Glutamatergic neuron (in vitro differentiated cells): ENCODE results near the gene KIF26B. TPM values are rescaled to one million over a fixed set of nuclear protein-coding genes. Genes with fewer than 3 reads are reported as not detected.

Experiments used
- DNase-seq: peaks from one replicate; pipeline ENCODE4 v3.0.0; 2022
- H3K27ac Mint-ChIP-seq: one replicate; pipeline ENCODE4 v1.8.0; 2020; ENCODE audit warnings: mild to moderate bottlenecking, mixed read lengths, inconsistent platforms; ENCODE audit not compliant: unreplicated experiment
- H3K27me3 Mint-ChIP-seq: one replicate; pipeline ENCODE4 v1.8.0; 2020; ENCODE audit warnings: mild to moderate bottlenecking, moderate library complexity, mixed read lengths, inconsistent platforms; ENCODE audit not compliant: unreplicated experiment
- H3K36me3 Mint-ChIP-seq: one replicate; pipeline ENCODE4 v1.8.0; 2020; ENCODE audit warnings: mild to moderate bottlenecking, mixed read lengths, inconsistent platforms; ENCODE audit not compliant: unreplicated experiment
- H3K4me1 Mint-ChIP-seq: one replicate; pipeline ENCODE4 v1.8.0; 2020; ENCODE audit warnings: mild to moderate bottlenecking, low read depth, mixed read lengths, inconsistent platforms; ENCODE audit not compliant: unreplicated experiment
- H3K4me3 Mint-ChIP-seq: one replicate; pipeline ENCODE4 v1.8.0; 2020; ENCODE audit warnings: mild to moderate bottlenecking, mixed read lengths, inconsistent platforms; ENCODE audit not compliant: unreplicated experiment
- H3K9me3 Mint-ChIP-seq: one replicate; pipeline ENCODE4 v1.8.0; 2020; ENCODE audit warnings: mild to moderate bottlenecking, moderate library complexity, mixed read lengths, inconsistent platforms; ENCODE audit not compliant: unreplicated experiment
- CTCF ChIP-seq: fragments of 200-600 bp; sonication (generic); IDR thresholded peaks from one replicate; pipeline ENCODE4 v1.5.0; 2021; ENCODE audit not compliant: partially characterized antibody, unreplicated experiment
- total RNA-seq: library from RNA; stranded (reverse); fragmentation: NEBNext Ultra II Directional; extraction: Animal tissue kit (Norgen Biotek cat#: 25700); gene quantifications from one replicate; pipeline ENCODE4 v1.2.1, GENCODE V29; 2021; ENCODE audit not compliant: unreplicated experiment

The KIF26B gene
- total RNA-seq, 1 donor from 2014 or later = 2.4 TPM

- no peaks in the 10 kb centered on the region for H3K4me1 Mint-ChIP-seq
- DNase-seq = no peak
- H3K27ac Mint-ChIP-seq = no peak overlapping the region
- H3K27me3 Mint-ChIP-seq = peaks cover 3% of the 10 kb centered on the region
- TF ChIP-seq CTCF = no peak
- H3K36me3 Mint-ChIP-seq = no peaks in the 10 kb centered on the region
- H3K4me3 Mint-ChIP-seq = no peak overlapping the region
- no peaks in the 10 kb centered on the region for H3K9me3 Mint-ChIP-seq
These were observed 396.8 kb downstream of the KIF26B start for GRCh38 chr1:245551536-245551935.

- H3K27ac Mint-ChIP-seq = no peak overlapping the region
These were observed 397.5 kb downstream of the KIF26B start for GRCh38 chr1:245552331-245552730.

GRCh38 chr1:245556057-245556456 is 401.3 kb downstream of the KIF26B start:
- no peak for TF ChIP-seq CTCF
- no peak overlapping the region for H3K4me3 Mint-ChIP-seq
- peaks cover 5% of the 10 kb centered on the region for H3K27me3 Mint-ChIP-seq
- DNase-seq = no peak
- H3K27ac Mint-ChIP-seq = no peak overlapping the region
- no peaks in the 10 kb centered on the region for H3K9me3 Mint-ChIP-seq
- peaks cover 2% of the 10 kb centered on the region for H3K4me1 Mint-ChIP-seq
- no peaks in the 10 kb centered on the region for H3K36me3 Mint-ChIP-seq

More at GRCh38 chr1:245552331-245552730, 397.5 kb downstream of the KIF26B start:
- Mint-ChIP-seq H3K4me1 (no peaks in the 10 kb centered on the region), H3K27me3 (peaks cover 3% of the 10 kb centered on the region), H3K9me3 (no peaks in the 10 kb centered on the region), H3K4me3 (no peak overlapping the region), H3K36me3 (no peaks in the 10 kb centered on the region)
- TF ChIP-seq CTCF = no peak
- no peak for DNase-seq

- Mint-ChIP-seq H3K27ac (no peak overlapping the region), H3K4me1 (peaks cover 5% of the 10 kb centered on the region), H3K4me3 (no peak overlapping the region)
These were observed 403.3 kb downstream of the KIF26B start for GRCh38 chr1:245558069-245558468.

GRCh38 chr1:245560316-245560859 is 405.6 kb downstream of the KIF26B start:
- Mint-ChIP-seq H3K4me1 (peaks cover 5% of the 10 kb centered on the region), H3K27ac (no peak overlapping the region), H3K36me3 (no peaks in the 10 kb centered on the region), H3K9me3 (no peaks in the 10 kb centered on the region), H3K4me3 (no peak overlapping the region), H3K27me3 (peaks cover 2% of the 10 kb centered on the region)
- no peak for TF ChIP-seq CTCF
- DNase-seq = no peak

More at GRCh38 chr1:245558069-245558468, 403.3 kb downstream of the KIF26B start:
- no peak for TF ChIP-seq CTCF
- Mint-ChIP-seq H3K36me3 (no peaks in the 10 kb centered on the region), H3K9me3 (no peaks in the 10 kb centered on the region), H3K27me3 (peaks cover 2% of the 10 kb centered on the region)
- DNase-seq = no peak
